NCI-H226 (cell line): ENCODE data around the gene C22orf39.

ENCODE experiments used
- DNase-seq: peaks from one replicate; pipeline ENCODE4 v3.0.0-alpha.2; 2015

Gene C22orf39

GRCh38 chr22:19447330-19448075 is at the start of gene C22orf39:
C22orf39 (minus strand) TSS chr22:19447711; CDS start chr22:19447688, 23 bp downstream.
- peak; percentile 73 for DNase-seq

DNA sequence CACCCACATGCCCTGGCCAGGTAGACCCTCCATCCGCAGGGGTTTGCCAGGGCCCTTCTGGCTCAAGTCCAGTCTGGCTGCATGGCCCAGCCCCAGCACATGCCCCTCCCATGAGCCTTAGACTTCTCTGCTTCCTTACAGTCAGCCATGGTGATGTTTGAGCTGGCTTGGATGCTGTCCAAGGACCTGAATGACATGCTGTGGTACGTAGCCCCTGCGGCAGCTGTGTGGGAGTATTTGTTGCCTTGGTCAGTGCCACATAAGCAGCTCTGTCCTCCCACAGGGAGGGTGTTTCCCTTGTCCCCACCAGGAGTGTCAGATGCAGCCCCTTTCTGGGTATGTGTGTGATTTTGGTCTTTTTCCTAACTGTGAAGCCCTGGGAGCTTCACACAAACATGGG is 49.7 kb upstream of the C22orf39 start:
- DNase-seq = no peak

GRCh38 chr22:19496324-19496630 is 48.8 kb upstream of the C22orf39 start:
- DNase-seq = no peak

GRCh38 chr22:19495562-19496323 is 48.2 kb upstream of the C22orf39 start:
- no peak for DNase-seq

DNA sequence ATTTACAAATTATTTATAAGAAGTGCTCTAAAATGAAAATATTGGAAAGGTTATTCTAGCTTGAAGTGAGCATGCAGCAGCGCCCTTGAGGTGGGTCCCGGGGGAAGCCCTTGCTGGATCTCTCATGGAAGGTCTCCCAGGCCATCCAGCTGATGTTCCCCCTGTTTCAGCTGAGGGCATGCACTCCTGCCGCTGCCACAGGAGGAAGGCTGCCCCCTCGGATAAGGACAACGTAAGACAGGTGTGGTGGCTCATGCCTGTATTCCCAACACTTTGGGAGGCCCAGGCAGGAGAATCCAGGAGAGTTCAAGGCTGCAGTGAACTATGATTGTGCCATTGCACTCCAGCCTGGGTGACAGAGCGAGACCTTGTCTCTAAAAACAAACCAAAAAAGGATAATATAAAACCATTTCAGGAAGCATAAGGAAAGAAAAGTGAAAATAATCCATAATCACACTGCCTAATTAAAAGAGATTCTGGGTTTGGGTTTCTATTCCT is 47.2 kb upstream of the C22orf39 start:
- DNase-seq = no peak

DNA sequence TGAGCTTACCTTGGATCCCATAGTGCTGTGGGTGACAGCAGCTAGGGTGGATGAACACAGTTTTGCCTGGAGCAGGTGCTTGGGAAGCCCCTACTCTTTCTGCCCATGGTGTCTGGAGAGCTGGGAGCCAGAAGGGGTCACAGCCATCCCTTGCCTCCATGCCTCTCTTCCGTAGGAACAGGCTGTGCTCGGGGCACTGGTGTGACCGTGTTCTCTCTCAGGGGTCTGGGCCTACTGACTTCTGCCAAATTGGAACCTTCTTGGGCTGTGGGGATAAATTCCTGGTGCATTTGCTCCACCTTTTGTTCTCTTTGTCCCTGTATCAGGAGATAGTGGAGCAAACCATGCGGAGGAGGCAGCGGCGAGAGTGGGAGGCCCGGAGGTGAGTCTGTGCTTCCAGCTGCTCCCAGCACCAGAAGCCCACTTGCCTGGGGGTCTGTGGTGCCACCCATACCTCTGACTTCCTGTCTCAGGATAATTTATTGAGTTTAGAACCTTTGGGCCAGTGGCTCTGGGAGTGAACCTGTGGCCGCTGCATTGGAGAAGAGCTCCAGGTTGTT is 46.6 kb upstream of the C22orf39 start:
- no peak for DNase-seq

- DNase-seq = no peak
Measured at GRCh38 chr22:19492504-19493174, 45.1 kb upstream of the C22orf39 start.

- no peak for DNase-seq
Measured at GRCh38 chr22:19490628-19491230, 43.2 kb upstream of the C22orf39 start.

GRCh38 chr22:19488884-19489843 is 41.7 kb upstream of the C22orf39 start:
- no peak for DNase-seq

DNA sequence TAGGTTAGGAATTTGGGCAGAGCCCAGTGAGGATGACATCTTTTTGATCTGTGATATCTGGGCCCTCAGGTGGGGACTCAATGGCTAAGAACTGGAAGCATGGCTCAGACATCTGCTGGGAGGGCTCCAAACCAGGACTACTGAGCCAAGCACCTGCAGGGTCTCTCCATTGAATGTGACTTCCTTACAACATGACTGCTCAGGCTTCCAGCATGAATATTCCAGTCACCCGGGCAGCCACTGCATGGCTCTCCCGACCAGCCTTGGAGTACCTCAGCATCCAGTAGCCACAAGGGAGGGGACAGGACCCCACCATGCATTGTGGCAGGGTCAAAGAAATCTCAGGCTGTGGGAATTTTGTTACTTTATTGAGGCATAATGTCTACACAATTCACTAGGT is 40.8 kb upstream of the C22orf39 start:
- no peak for DNase-seq

GRCh38 chr22:19483481-19484244 is 36.2 kb upstream of the C22orf39 start:
- DNase-seq = no peak

GRCh38 chr22:19482297-19482696 is 34.8 kb upstream of the C22orf39 start:
- no peak for DNase-seq

- no peak for DNase-seq
Measured at GRCh38 chr22:19480789-19481188, 33.3 kb upstream of the C22orf39 start.

DNA sequence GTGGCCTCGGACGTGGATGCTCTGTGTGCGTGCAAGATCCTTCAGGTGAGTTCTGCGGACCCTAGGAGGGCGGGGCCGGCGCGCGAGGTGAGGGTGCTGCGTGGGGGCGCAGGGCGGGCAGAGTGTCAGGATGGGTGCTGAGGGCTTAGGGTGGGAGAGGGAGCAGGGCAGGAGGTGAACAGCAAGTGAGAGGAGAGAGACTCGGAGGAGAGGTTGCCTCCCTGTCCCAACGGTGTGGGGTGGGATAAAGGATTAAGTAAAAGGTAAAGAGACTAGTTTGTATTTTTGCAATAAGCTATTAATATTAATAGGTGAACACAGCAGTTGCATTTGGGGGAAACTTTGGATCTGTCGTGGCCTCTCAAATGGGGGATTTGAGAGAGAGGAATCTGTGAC is 32.7 kb upstream of the C22orf39 start:
- no peak for DNase-seq

- peak; percentile 93 for DNase-seq
Measured at GRCh38 chr22:19479355-19480172, 32.1 kb upstream of the C22orf39 start, which contains the start of gene CDC45. CDC45 (plus strand) TSS chr22:19479920; CDS start chr22:19479969, 49 bp downstream.

DNA sequence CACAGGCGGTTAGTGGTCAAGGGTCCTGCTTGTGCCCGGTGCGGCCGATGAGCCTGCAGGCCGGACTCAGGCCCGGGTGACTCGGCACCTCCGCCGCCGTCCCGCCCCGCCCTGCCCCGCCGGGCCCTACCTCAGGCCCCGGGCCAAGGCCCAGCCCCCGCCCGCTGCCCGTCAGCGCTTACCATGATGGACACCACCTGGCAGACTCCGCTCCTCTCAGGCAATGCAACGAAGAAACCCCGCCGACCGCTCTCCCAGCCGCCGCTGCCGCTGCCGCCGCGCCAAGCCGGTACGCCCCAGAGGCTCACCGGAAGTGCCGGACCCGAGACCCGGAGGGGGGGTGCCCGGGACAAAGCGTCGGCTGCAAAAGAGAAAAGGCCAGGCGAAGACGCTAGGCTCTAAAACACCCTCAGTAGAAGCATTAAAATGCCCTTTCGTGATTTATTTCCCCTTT is 31.4 kb upstream of the C22orf39 start, which contains the start of gene UFD1:
Gene UFD1, minus strand, starts transcription at position 293 of the 454 bp plus-strand sequence. Its CDS starts 108 bp downstream, at position 185.
- peak; percentile 51 for DNase-seq

GRCh38 chr22:19478045-19478900 is 30.8 kb upstream of the C22orf39 start:
- no peak for DNase-seq

DNA sequence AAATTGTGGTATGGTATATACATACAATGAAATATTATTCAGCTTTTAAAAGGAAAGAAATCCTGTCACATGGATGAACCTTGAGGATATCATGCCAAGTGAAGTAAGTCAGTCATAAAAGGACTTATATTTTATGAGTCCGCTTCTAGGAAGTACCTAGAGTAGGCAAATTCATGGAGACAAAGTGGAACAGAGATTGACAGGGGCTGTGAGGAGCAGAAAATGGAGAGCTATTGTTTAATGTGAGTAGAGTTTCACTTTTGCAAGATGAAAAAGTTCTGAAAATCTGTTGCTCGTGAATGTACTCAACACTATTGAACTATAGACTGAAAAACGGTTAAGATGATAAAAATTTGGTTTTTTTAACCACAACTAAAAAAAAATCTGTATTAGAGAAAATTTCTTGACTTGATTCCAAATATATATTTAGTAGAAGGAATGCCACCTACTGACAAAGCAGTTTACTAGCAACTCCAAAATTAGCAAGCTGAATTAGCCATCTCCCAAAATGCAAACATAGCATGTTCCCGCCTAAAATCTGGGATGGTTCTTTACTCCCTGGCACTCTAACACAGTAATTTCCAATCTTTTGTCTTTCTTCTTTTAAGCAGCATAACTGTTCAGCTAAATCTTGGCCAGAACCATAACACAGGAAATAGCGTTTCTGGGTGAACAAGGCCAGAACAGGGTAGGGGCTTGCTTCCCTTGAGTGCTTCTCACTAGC is 30.0 kb upstream of the C22orf39 start:
- no peak for DNase-seq
